Left lung (tissue), 10 donors: ENCODE results near the gene GABRB2. TPM values are rescaled to one million over a fixed set of nuclear protein-coding genes. Genes with fewer than 3 reads are reported as not detected.

Experiments used
- ATAC-seq: fragments of 200-7000 bp; cut with Tn5 transposase; one replicate; pipeline ENCODE4 v1.9.1; 2020; ENCODE audit warnings: moderate library complexity
- DNase-seq, 4 donors: peaks; one replicate each; pipeline ENCODE4 v3.0.0-alpha.2; 2013 to 2020
- H3K27ac ChIP-seq, 2 donors: fragments of 200-600 bp; sonication (generic) in 1 of 2; one replicate each; pipeline versions ENCODE4 v1.5.0 to v1.8.0; 2020 to 2021
- H3K27me3 ChIP-seq, 2 donors: fragments of 200-600 bp; sonication (generic) in 1 of 2; one replicate each; pipeline versions ENCODE4 v1.5.0 to v1.8.0; 2020 to 2021
- H3K36me3 ChIP-seq, 2 donors: fragments of 200-600 bp; sonication (generic) in 1 of 2; one replicate each; pipeline versions ENCODE4 v1.5.0 to v1.8.0; 2020 to 2021
- H3K4me1 ChIP-seq, 2 donors: fragments of 200-600 bp; one replicate each; pipeline ENCODE4 v1.8.0; 2021
- H3K4me3 ChIP-seq, 2 donors: fragments of 200-600 bp; sonication (generic) in 1 of 2; one replicate each; pipeline versions ENCODE4 v1.5.0 to v1.8.0; 2020 to 2021; ENCODE audit warnings: mild to moderate bottlenecking in 1 of 2
- H3K9me3 ChIP-seq, 2 donors: fragments of 200-600 bp; sonication (generic) in 1 of 2; one replicate each; pipeline versions ENCODE4 v1.5.0 to v1.8.0; 2020 to 2021
- CTCF ChIP-seq, 2 donors: fragments of 200-600 bp; sonication (generic) in 1 of 2; IDR thresholded peaks; one replicate each; pipeline versions ENCODE4 v1.5.0 to v1.8.0; 2021; ENCODE audit warnings: antibody characterized with exemption in 2 of 2
- intact Hi-C, 2 donors: fragments of 100-400 bp; cut with DNase I; formaldehyde crosslinking; loops; one replicate each; pipeline versions ENCODE4 v1.11.2 to v1.14.2; 2022
- polyA plus RNA-seq, 6 donors: library from polyadenylated mRNA; unstranded; fragments of 120-200 nt; gene quantifications; one replicate each; pipeline ENCODE4 v1.2.1, GENCODE V29; 2013; ENCODE audit not compliant: insufficient read length in 6 of 6
- total RNA-seq, 2 donors: library from RNA; stranded (reverse); fragmentation: NEBNext Ultra II Directional; extraction: Animal tissue kit (Norgen Biotek cat#: 25700); gene quantifications; one replicate each; pipeline ENCODE4 v1.2.1, GENCODE V29; 2021
- donor health status: DM: no; HTN: yes; CAD: no.
- donor health status: DM: no; HTN: no; CAD: no.

GABRB2 gene
- total and polyA plus RNA-seq, 8 donors, result 0.50 to 3.1 (median 1.6) TPM

DNA sequence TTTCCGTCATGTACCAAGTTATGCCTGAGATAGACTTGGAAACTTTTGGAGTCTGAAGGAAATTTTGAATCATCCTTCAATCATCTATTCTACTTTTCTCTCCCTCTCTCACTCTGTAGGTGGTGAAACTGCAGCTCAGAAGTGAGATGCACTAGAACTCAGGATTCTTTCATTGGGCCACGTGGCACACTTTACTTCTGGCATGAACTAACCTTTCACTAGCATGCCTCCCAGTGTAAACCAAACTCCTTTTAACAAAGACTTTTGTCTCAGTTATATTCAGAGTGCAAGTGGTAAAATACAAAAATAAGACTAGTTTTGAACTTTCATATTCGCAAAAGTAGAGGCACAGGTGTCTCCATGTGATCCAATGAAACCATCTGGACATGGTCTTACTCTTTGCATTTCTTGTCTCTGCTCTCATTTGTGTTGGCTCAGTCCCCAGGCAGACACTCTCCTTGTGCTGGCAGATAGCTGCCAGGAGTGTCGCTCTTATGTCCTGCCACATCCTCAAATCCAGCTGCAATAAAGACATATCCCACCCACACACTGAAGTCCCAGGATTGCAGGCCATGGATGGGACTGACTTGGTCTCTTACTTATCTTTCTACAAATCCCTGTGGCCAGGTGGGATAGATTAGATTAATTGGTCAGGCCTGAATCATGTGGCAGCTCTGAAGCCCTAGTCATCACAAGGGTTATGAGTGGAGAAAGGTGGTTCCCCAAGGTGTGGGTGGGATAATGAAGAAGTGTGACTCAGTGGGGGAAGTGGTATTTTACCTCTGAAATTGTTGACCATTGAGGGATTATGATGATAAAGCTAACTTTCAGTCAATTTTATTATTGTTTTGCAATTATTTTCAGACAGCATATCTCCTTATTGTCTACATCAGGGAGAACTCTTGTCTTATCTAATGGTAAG lies 267.5 kb downstream of the GABRB2 start:
- DNase-seq (no peak), ATAC-seq (no peak)
- peaks cover 0 to 2% of the 10 kb centered on the region in 2 donors for H3K9me3 ChIP-seq
- H3K36me3 ChIP-seq, result no peaks in the 10 kb centered on the region
- H3K4me3 ChIP-seq, result no peak overlapping the region
- H3K27me3 ChIP-seq, result no peaks in the 10 kb centered on the region
- no peaks in the 10 kb centered on the region for H3K4me1 ChIP-seq
- no peak overlapping the region for H3K27ac ChIP-seq
- TF ChIP-seq CTCF (IDR thresholded peaks at IDR 0.05), result no peak
- intact Hi-C loops, result no loop called here

DNA sequence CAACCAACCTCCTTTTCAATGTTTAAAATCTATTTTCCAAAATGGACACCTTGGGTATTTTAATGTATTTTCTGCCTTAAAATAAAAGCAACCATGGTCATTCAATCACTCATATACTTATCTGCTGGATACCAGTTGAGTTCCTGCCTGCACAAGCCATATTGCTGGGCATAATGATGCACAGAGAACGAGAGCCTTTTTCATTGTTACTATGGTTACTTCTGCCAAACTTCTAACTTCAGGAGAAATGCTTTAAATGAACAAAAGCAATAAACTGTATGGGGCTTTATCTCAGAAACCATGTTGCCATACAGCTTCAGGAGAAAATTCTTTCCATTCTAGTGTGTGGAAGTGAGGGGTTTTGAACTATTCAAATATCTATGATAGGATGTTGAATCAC lies 269.5 kb downstream of the GABRB2 start:
- DNase-seq (no peak), ATAC-seq (no peak)
- no peak for TF ChIP-seq CTCF (IDR thresholded peaks at IDR 0.05)
- Histone ChIP-seq H3K4me3 (no peak overlapping the region), H3K36me3 (no peaks in the 10 kb centered on the region), H3K9me3 (peaks cover 0 to 2% of the 10 kb centered on the region in 2 donors), H3K4me1 (no peaks in the 10 kb centered on the region), H3K27ac (no peak overlapping the region), H3K27me3 (no peaks in the 10 kb centered on the region)
- intact Hi-C loops, result no loop called here

DNA sequence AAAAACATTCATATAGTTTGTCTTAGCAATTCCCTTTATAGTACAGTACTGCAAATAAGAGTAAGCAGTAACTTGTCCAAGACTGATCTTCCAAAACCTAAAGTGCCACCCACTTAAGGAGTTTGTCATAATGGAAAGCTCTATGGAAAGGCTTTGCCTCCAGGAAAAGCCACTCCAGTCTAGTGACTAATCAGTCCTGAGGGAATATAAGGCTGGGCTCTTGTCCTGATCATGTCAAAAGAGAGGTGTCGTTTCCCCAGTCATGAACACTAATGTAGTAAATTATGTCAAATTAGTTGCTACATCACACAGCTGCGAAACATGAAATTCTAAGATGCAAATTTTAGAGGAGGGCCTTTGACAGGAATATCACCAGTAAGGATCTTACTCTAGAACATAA lies 271.6 kb downstream of the GABRB2 start:
- H3K4me1 ChIP-seq, result no peaks in the 10 kb centered on the region
- no peaks in the 10 kb centered on the region for H3K36me3 ChIP-seq
- H3K9me3 ChIP-seq, result no peaks in the 10 kb centered on the region
- ATAC-seq (no peak), DNase-seq (no peak)
- no peak overlapping the region for H3K4me3 ChIP-seq
- TF ChIP-seq CTCF (IDR thresholded peaks at IDR 0.05), result no peak
- no peak overlapping the region for H3K27ac ChIP-seq
- no peaks in the 10 kb centered on the region for H3K27me3 ChIP-seq
- intact Hi-C loops, result no loop called here

DNA sequence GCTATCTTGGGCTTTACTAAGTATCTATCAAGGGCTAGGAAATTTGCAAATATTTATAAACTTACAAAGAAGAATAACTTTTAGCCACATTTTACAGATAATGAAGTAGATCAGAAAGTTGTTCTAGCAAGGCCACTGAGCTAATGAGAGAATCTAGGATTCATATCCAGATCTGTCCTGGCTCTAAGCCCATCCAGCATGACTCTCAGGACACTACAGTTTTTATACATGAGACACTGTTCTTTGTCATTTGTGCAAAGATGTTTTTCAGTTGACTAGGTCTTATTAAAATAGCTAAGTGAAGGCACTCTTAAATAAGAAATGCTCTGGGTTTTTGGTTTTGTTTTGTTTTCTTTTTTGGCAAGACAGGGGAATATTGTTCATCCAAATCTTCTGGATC lies 273.1 kb downstream of the GABRB2 start:
- TF ChIP-seq CTCF (IDR thresholded peaks at IDR 0.05), result no peak
- DNase-seq, result no peak
- no peaks in the 10 kb centered on the region for H3K36me3 ChIP-seq
- no peaks in the 10 kb centered on the region for H3K27me3 ChIP-seq
- H3K4me3 ChIP-seq, result no peak overlapping the region
- H3K27ac ChIP-seq, result no peak overlapping the region
- no peaks in the 10 kb centered on the region for H3K9me3 ChIP-seq
- no peaks in the 10 kb centered on the region for H3K4me1 ChIP-seq
- intact Hi-C loops, result no loop called here
- ATAC-seq, result no peak

- H3K9me3 ChIP-seq, result no peaks in the 10 kb centered on the region
- H3K36me3 ChIP-seq, result no peaks in the 10 kb centered on the region
- ATAC-seq, result no peak
- TF ChIP-seq CTCF (IDR thresholded peaks at IDR 0.05), result no peak
- no peaks in the 10 kb centered on the region for H3K27me3 ChIP-seq
- no peaks in the 10 kb centered on the region for H3K4me1 ChIP-seq
- intact Hi-C loops, result no loop called here
- H3K27ac ChIP-seq, result no peak overlapping the region
- no peak for DNase-seq
- no peak overlapping the region for H3K4me3 ChIP-seq
Measured at GRCh38 chr5:161271816-161272215, 274.7 kb downstream of the GABRB2 start.
